Measurements from ENCODE around the gene RAVER2. TPM values are rescaled to one million over a fixed set of nuclear protein-coding genes. Genes with fewer than 3 reads are reported as not detected.

The RAVER2 gene
- total and polyA plus RNA-seq, 4 donors = 2.9 to 30.2 (median 6.8) TPM

GRCh38 chr1:64878931-64879611 lies 134.2 kb downstream of the RAVER2 start:
- H3K4me1 ChIP-seq (ENCODE audit: control insufficient read depth in 5 of 5, insufficient read depth in 5 of 5, low read length in 5 of 5) = peaks cover 0 to 12% (median 3%) of the 10 kb centered on the region in 5 donors
- peaks cover 8 to 53% (median 33%) of the 10 kb centered on the region in 4 donors for H3K36me3 ChIP-seq (ENCODE audit: control insufficient read depth in 4 of 4, insufficient read depth in 4 of 4, low read length in 4 of 4)
- H3K4me3 ChIP-seq = no peak overlapping the region
- no peaks in the 10 kb centered on the region for H3K27me3 ChIP-seq (ENCODE audit: control insufficient read depth in 3 of 3, insufficient read depth in 3 of 3, low read length in 2 of 3)
- H3K9ac ChIP-seq (ENCODE audit: insufficient read depth in 1 of 2, low read length in 2 of 2) = no peak overlapping the region
- peak overlapping the region in 1 of 2 donors; percentile 17 for H3K27ac ChIP-seq (ENCODE audit: low read depth in 1 of 2, low read length in 1 of 2)
- TF ChIP-seq, protein P1, sequence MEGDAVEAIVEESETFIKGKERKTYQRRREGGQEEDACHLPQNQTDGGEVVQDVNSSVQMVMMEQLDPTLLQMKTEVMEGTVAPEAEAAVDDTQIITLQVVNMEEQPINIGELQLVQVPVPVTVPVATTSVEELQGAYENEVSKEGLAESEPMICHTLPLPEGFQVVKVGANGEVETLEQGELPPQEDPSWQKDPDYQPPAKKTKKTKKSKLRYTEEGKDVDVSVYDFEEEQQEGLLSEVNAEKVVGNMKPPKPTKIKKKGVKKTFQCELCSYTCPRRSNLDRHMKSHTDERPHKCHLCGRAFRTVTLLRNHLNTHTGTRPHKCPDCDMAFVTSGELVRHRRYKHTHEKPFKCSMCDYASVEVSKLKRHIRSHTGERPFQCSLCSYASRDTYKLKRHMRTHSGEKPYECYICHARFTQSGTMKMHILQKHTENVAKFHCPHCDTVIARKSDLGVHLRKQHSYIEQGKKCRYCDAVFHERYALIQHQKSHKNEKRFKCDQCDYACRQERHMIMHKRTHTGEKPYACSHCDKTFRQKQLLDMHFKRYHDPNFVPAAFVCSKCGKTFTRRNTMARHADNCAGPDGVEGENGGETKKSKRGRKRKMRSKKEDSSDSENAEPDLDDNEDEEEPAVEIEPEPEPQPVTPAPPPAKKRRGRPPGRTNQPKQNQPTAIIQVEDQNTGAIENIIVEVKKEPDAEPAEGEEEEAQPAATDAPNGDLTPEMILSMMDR (IDR thresholded peaks at IDR 0.05; ENCODE audit: control extremely low read depth, extremely low read depth) = no peak
- peak in 2 of 3 donors; percentile 59 to 73 for DNase-seq
- ATAC-seq (ENCODE audit: insufficient read depth, low FRiP score) = no peak
- 75 to 81% methylated on average over 12 of the region's 12 CpGs for WGBS, 2 donors
- peaks cover 0 to 2% (median 0%) of the 10 kb centered on the region in 4 donors for H3K9me3 ChIP-seq (ENCODE audit: control insufficient read depth in 4 of 4, insufficient read depth in 3 of 4, low read length in 3 of 4)

DNA sequence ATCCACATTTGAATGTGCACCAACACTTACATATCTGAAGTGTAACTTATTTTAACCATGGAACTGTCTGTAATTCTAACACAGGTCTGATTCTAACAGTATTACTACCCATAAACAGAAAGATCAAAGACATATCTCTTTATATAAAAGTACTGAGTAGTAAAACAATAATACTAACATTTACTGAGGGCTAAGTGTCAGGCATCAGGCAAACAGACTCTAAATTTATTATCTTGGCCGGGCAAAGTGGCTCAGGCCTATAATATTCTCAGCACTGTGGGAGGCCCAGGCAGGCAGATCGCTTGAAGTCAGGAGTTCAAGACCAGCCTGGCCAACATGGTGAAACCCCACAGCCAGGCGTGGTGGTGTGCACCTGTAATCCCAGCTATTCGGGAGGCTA lies 135.6 kb downstream of the RAVER2 start:
- H3K4me3 ChIP-seq = no peak overlapping the region
- TF ChIP-seq, protein P1 (IDR thresholded peaks at IDR 0.05; ENCODE audit: control extremely low read depth, extremely low read depth) = no peak
- H3K9me3 ChIP-seq (ENCODE audit: control insufficient read depth in 4 of 4, insufficient read depth in 3 of 4, low read length in 3 of 4) = peaks cover 0 to 2% (median 0%) of the 10 kb centered on the region in 4 donors
- DNase-seq (no peak), ATAC-seq (ENCODE audit: insufficient read depth, low FRiP score) (no peak)
- H3K27ac ChIP-seq (ENCODE audit: low read depth in 1 of 2, low read length in 1 of 2) = no peak overlapping the region
- H3K4me1 ChIP-seq (ENCODE audit: control insufficient read depth in 5 of 5, insufficient read depth in 5 of 5, low read length in 5 of 5) = peaks cover 0 to 12% (median 0%) of the 10 kb centered on the region in 5 donors
- peaks cover 8 to 45% (median 23%) of the 10 kb centered on the region in 4 donors for H3K36me3 ChIP-seq (ENCODE audit: control insufficient read depth in 4 of 4, insufficient read depth in 4 of 4, low read length in 4 of 4)
- no peak overlapping the region for H3K9ac ChIP-seq (ENCODE audit: insufficient read depth in 1 of 2, low read length in 2 of 2)
- 97 to 98% methylated on average over 4 of the region's 4 CpGs for WGBS, 2 donors
- H3K27me3 ChIP-seq (ENCODE audit: control insufficient read depth in 3 of 3, insufficient read depth in 3 of 3, low read length in 2 of 3) = no peaks in the 10 kb centered on the region

GRCh38 chr1:64881281-64881680 lies 136.4 kb downstream of the RAVER2 start:
- no peak overlapping the region for H3K9ac ChIP-seq (ENCODE audit: insufficient read depth in 1 of 2, low read length in 2 of 2)
- peaks cover 0 to 12% (median 0%) of the 10 kb centered on the region in 5 donors for H3K4me1 ChIP-seq (ENCODE audit: control insufficient read depth in 5 of 5, insufficient read depth in 5 of 5, low read length in 5 of 5)
- ATAC-seq (ENCODE audit: insufficient read depth, low FRiP score) (no peak), DNase-seq (no peak)
- TF ChIP-seq, protein P1 (IDR thresholded peaks at IDR 0.05; ENCODE audit: control extremely low read depth, extremely low read depth) = no peak
- peaks cover 6 to 36% (median 19%) of the 10 kb centered on the region in 4 donors for H3K36me3 ChIP-seq (ENCODE audit: control insufficient read depth in 4 of 4, insufficient read depth in 4 of 4, low read length in 4 of 4)
- peaks cover 0 to 2% (median 0%) of the 10 kb centered on the region in 4 donors for H3K9me3 ChIP-seq (ENCODE audit: control insufficient read depth in 4 of 4, insufficient read depth in 3 of 4, low read length in 3 of 4)
- H3K27ac ChIP-seq (ENCODE audit: low read depth in 1 of 2, low read length in 1 of 2) = no peak overlapping the region
- no peak overlapping the region for H3K4me3 ChIP-seq
- H3K27me3 ChIP-seq (ENCODE audit: control insufficient read depth in 3 of 3, insufficient read depth in 3 of 3, low read length in 2 of 3) = no peaks in the 10 kb centered on the region
- WGBS, 2 donors = 97 to 100% methylated on average over 1 of the region's 1 CpG

Other genes with a start within 250 kb of the RAVER2 start
- 100 to 1,000 TPM; 145 to 162 TPM for gene JAK1, start 221.5 kb downstream of the RAVER2 start, total RNA-seq
- 10 to 100 TPM; 26.7 to 87.1 TPM for gene JAK1, start 221.5 kb downstream of the RAVER2 start, polyA plus RNA-seq

Measured in lung (tissue), 12 donors.